Skeletal muscle cell (primary cell): ENCODE results near the gene KDF1.

Source experiments
- DNase-seq: peaks from one replicate; pipeline ENCODE4 v3.0.0-alpha.2; 2010; ENCODE audit warnings: low read depth
- H3K4me3 ChIP-seq: 2 replicates; pipeline ENCODE4 v1.5.1; 2011; ENCODE audit warnings: low read depth, mild to moderate bottlenecking, control low read depth, low read length, moderate library complexity

The KDF1 gene

DNA sequence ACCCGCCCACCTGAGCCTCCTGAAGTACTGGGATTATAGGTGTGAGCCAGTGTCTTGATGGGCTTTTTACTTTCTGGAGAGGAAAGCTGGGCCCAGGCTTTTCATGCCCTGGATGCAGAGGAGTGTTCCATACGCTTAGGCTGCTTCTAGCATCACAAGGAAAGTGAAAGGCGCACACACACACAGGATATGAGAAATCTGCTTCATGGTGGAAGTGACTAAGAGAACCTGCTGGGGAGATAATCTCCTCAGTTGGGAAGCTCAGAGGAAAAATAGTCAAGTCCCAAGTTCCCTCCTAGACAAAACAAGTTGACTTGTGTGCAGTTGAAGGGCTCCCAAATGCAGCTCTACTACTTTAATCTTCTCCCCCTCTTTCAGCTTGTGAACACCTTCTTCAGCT is 36.6 kb downstream of the KDF1 start:
- no peak for DNase-seq
- no peak overlapping the region for H3K4me3 ChIP-seq

DNA sequence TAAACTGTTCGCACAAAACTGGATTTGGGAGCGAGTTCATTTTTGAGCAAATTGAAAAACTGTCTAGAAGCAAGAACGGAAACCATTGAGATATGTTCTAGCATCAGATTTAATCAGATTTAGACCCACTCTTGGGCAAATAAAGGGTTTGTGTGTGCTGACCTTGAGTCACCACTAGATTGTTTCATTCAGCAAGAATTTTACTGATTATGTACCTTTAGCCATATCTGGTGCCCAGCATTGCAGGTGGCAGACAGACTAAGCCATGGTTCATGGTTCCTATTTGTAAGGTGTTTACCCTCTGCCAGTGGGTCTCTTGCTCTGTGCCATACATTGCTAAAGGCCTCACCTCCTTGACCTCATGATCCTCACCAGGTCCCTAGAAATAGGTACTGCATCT is 37.4 kb downstream of the KDF1 start:
- H3K4me3 ChIP-seq = peak overlapping the region; percentile 91
- DNase-seq = no peak

GRCh38 chr1:26922431-26922729 is 37.9 kb downstream of the KDF1 start:
- DNase-seq = no peak
- peak overlapping the region; percentile 91 for H3K4me3 ChIP-seq

DNA sequence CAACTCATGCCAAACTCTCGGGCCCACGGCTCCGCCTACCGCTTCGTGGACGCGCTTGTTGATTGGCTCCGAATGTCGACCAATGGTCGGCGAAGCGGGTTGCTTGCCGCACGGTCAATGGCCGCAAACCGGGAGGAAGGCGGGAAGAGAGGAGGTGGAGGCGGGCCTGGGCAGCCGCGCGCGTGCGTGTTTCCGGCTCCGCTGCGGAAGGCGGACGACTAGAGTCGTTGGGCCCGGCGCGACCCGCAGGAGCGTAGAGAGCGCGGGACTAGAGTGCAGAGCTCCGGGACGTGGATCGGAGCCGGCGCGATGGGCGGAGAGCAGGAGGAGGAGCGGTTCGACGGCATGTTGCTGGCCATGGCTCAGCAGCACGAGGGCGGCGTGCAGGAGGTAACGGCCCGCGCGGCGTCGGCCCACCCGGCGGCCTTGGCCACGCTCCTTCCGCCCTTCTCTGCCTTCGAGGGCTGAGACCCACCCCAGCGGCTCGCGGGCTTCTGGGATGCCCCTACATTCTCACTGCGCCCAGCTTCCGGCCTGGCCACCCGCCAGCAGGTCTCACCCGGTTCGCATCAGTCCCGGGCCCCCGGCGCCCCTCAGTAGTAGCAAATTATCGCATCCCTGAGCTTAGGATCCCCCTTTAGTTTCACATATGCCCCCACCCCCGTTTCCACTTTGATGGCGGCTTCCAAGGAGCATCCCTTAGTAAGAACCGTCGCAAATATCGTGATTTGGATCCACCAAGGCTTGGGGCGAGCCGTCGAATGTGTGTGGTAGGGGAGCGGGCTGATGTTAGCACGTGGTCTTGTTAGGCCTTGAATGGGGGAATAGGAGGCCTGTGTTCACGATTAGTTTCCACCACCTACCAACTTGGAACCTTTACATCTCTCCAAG is 38.5 kb downstream of the KDF1 start, which contains the start of gene NUDC:
TSS of gene NUDC (plus strand) at position 204 of the 891 bp plus-strand sequence. CDS start at position 310, 106 bp downstream.
- DNase-seq = peak; percentile 87
- peak within 1 kb of the TSS; percentile 91 for H3K4me3 ChIP-seq

DNA sequence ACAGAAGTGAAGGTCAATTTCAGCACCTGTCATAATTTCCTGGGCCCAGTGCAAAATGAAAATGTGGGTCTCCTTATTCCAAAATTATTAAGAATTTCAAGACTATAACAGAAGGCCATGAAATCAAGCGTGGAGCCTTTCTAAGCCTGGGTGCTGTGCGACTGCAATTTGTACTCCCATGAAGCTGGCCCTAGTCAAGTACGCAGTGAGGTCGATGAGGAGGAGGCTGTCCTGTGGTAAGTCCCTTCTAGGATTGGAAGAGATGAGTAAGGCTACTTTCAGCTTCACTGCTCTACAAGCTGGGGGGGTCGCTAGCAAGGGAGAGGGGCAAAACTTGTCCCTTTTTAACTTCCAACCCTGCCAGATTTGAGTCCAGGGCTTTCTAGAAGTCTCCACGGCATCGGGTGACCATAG is 39.1 kb downstream of the KDF1 start:
- peak overlapping the region; percentile 91 for H3K4me3 ChIP-seq
- DNase-seq = no peak

DNA sequence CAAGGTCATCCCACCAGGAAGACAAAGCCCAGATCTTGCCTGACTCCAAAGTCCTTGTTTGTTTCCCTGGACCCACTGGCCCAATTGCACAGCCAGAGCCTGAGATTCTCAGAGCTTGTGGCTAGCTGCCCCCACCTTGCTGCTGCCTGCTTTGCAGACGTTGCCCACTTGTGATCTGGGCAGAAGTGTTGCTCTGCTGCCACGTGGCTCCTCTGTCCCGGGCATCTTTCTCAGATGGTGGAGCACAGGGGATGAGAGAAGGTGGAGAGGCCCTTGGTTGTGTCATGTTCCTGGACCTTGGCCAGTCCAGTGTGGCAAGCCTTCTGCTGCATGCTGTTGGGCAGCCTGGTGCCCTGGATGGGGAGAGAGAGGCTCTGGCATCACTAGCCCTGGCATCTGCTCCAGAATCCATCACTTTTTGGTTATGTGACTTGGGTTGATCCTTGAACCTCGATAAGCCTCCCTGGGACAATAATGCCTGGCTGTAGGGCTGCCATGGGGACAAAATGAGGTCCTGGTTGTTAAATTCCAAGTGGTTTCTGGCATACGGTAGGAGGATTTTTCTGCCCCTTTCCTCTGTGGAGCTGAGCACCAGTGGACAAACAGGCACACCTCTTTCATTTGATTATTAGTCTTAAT is 44.9 kb downstream of the KDF1 start:
- no peak for DNase-seq
- no peak overlapping the region for H3K4me3 ChIP-seq

DNA sequence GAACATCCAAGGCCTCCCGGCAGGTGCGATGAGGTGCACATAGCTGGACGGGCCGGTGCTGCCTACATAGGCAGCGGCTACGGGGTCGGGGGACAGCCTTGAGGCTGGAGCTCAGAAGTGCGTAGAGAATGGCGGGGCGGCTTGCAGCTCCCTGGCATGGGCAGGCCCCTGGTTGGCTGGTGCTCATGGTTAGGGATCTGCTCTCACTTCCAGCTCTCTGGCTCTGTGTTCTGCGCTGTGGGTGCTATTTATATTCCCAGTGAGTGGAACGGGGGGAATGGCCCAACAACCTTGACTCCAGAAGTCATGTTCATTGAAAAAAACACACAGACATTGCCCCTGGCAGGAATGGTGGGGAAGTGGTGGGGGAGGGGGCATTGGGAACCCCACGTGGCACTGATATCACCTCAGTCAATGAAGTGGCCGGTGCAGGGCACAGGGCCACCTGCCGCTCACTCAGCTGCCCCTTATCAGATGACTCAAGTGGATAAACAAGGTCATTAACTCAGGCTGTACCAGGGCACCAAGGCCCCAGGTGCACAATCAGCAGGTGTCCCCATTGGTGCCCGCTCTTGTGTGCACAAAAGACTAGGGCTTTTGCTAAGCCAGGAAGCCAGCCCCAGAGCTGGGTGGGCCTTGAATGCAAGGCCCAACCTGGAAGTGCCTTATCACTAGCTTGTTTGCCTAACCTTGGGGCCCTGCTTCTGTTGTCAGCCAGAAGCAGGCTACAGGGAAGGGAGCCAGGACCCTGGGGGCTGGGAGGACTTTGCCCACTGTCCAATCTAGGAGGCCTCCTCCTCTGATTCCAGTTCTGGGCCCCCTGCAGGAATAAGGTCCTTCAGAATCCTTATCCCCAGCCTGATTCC is 46.3 kb downstream of the KDF1 start, which contains the start of gene NR0B2:
TSS of gene NR0B2 (minus strand) at position 222 of the 866 bp plus-strand sequence. CDS start at position 187, 35 bp downstream.
- DNase-seq = no peak
- no peak within 1 kb of the TSS for H3K4me3 ChIP-seq

DNA sequence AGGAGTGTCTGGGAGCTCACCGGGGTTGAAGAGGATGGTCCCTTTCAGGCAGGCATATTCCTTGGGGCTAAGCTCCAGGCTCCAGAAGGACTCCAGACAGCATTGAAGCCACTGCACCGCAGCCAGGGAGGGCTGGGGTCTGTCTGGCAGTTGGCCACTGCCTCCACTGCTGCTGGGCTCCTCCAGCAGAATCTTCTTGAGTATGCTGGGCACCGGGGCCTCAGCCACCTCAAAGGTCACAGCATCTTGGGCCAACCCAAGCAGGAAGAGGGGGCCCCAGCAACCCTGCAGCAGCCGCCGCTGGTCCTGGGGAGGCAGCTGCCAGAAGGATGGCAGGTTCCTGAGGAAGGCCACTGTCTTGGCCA is 46.9 kb downstream of the KDF1 start:
- DNase-seq = no peak
- no peak overlapping the region for H3K4me3 ChIP-seq

DNA sequence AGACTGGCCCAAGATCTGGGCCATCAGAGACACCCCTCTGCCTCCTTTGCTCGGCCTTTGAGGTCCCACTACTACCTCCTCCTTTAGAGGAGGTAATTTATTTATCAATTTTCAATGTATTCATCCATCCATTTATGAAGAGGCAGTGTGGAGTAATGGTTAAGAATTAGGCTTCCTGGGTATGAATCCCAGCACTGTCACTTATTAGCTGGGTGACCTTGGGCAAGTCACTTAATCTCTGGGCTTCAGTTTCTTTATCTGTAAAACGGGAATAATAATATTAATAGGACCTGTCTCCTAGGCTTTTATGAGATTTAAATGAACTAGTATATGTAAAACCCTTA is 48.1 kb downstream of the KDF1 start:
- DNase-seq = no peak
- no peak overlapping the region for H3K4me3 ChIP-seq

- H3K4me3 ChIP-seq = no peak overlapping the region
- no peak for DNase-seq
Observed at GRCh38 chr1:26911399-26912146, 48.7 kb downstream of the KDF1 start.

DNA sequence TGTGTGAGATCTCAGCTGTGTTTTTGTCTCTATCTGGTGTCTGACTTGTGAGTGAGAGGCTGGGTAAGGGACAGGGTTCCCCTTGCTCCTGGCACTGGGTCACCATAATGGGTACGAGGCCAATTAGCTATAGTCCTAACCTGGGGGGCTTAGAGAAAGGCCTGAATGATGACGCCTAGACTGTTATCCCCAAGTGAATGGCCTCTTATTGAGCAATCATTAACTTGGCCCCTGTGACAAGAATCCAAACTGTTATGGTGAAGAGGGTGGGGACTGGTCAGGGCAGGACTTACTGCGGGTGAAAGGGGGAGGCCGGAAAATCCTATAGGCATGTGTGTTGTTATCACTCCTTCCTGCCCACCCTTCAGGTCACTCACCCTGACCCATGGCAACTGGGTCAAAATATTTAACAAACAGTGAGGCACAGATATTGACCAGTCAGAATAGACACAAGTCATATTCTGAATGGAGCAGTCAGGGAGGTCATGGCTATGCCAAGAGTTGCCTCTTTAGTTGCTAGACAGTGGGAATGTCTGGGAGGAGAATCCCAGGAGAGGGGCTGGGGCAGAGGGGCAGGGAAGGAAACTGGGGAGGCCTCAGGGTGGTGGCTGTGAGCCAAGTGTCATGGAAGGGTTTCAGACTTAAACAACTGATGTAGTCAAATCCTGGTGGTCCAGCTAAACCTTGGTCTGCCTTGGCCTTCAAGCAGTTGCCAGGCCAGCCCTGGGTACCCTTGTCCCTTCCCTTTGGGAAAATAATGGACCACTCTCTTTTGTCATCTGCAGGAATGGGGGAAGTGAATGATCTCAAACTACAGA is 49.7 kb downstream of the KDF1 start:
- DNase-seq = no peak
- no peak overlapping the region for H3K4me3 ChIP-seq

DNA sequence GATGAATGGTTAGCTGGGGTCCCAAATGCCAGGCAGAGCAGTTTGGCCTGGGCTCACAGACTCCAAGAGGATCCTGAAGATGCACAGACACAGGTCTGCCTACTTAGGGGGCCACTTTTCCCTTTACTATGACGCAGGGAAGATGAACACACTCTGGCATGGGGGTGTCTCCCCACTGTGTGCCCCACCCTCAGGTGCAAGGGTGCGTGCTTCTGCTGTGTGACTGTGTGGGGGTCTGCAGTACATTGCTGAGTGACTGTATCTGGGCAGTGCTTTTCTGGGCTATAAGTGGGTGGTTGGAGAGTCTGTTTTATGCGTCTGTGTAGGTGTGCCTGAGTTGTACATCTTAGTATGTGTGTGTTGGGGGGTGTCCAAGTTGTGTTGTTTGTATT is 50.3 kb downstream of the KDF1 start:
- DNase-seq = no peak
- no peak overlapping the region for H3K4me3 ChIP-seq

- H3K4me3 ChIP-seq = no peak overlapping the region
- DNase-seq = peak; percentile 43
Observed at GRCh38 chr1:26907071-26907917, 53.0 kb downstream of the KDF1 start.

DNA sequence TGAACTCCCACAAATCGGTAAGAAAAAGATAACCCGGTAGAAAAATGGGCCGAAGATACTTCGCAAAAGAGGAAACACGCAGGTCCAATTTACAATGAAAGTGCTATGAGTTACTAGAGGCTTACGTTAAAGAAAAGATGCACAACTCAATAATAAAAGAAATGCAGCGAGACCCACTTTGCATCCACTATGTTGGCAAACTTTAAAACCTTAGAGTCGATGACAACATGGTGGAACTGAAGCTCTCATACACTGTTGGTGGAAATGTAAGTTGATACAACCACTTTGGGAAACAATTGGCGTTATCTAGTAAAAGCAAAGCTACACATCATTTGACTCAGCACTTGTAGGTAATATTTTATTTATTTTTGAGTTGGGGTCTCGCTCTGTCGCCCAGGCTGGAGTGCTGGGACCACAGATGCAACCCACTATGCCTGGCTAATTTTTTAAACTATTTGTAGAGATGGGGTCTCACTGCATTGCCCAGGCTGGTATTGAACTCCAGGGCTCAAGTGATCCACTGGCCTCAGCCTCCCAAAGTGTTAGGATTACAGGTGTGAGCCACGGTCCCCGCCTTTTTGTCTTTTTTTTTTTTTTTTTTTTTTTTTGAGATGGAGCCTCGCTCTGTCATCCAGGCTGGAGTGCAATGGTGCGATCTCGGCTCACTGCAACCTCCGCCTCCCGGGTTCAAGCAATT is 59.3 kb downstream of the KDF1 start:
- no peak for DNase-seq
- H3K4me3 ChIP-seq = peak overlapping the region; percentile 87

DNA sequence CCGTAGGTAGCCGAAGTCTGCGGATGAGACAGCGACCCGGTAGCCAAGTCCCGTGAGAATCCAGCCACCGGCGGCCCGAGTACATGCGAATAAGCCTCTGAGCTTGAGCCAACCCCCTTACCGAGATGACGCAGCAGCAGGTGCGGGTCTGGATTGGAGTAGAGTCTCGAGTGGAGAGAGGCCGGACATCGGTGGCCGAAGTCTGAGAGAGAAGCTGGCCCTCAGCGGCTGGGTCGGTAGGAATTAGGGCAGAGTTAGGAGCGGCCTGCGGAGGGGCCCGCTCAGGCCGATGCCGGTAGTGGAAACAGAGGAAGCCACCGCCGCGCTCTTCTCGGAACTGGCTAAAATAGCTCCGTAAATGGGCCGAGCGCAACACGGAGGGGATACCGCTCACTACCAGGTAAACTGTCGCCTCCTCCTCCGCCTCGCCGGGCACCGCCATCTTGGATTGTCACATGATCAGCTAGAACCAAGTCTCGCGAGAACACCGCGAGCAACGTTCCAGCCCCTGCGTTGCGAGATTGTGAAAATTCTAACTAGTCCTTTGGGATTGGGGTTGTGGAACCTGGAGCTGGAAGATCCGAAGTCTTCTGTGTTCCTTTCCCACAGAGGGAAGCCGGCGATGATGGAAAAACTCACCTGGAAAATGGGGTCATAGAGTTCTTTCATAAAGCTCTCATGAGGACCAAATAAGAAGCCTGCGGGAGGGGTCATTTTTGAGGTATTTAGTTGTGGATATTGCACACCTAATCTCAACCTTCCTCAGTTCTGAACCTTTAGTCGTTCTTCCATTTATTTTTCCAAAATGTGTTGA is 60.1 kb downstream of the KDF1 start, which contains the start of gene GPATCH3:
TSS of gene GPATCH3 (minus strand) at position 467 of the 814 bp plus-strand sequence. CDS start at position 442, 25 bp downstream.
- H3K4me3 ChIP-seq = peak within 1 kb of the TSS; percentile 87
- peak; percentile 79 for DNase-seq
